ENCODE results near the gene INO80B. TPM values are rescaled to one million over a fixed set of nuclear protein-coding genes. Genes with fewer than 3 reads are reported as not detected.
A peak's percentile ranks its signal among the peaks of the same experiment; 100 is the strongest.
"Not testable (repeated sequence)": the region's sequence is repeated elsewhere in the genome, so short reads cannot be mapped to it uniquely, and the experiment has no call there.

The INO80B gene
- 20.0 and 30.8 TPM in 2 replicates for total RNA-seq
- polyA plus RNA-seq (2012), result 40.0 TPM

- peak; percentile 99 for DNase-seq (ENCODE audit: low read depth)
These were observed at the start of gene INO80B for GRCh38 chr2:74454654-74455511. Gene INO80B, plus strand, starts transcription at chr2:74455087. Its CDS starts 30 bp downstream, at chr2:74455117.

- no peak for DNase-seq (ENCODE audit: low read depth)
These were observed 48.9 kb upstream of the INO80B start for GRCh38 chr2:74406035-74406434.

GRCh38 chr2:74407682-74408081, 47.2 kb upstream of the INO80B start:
- no peak for DNase-seq (ENCODE audit: low read depth)

- no peak for DNase-seq (ENCODE audit: low read depth)
These were observed 41.7 kb upstream of the INO80B start for GRCh38 chr2:74413001-74413698.

- peak; percentile 59 for DNase-seq (ENCODE audit: low read depth)
These were observed 40.4 kb upstream of the INO80B start for GRCh38 chr2:74414441-74414840.

GRCh38 chr2:74414881-74415761, 39.8 kb upstream of the INO80B start:
- peak; percentile 50 for DNase-seq (ENCODE audit: low read depth)

GRCh38 chr2:74415762-74416395, 39.0 kb upstream of the INO80B start:
- no peak for DNase-seq (ENCODE audit: low read depth)

- no peak for DNase-seq (ENCODE audit: low read depth)
These were observed 38.1 kb upstream of the INO80B start for GRCh38 chr2:74416778-74417177.

GRCh38 chr2:74417197-74417596, 37.7 kb upstream of the INO80B start:
- DNase-seq (ENCODE audit: low read depth), result no peak

- DNase-seq (ENCODE audit: low read depth), result no peak
These were observed 37.1 kb upstream of the INO80B start for GRCh38 chr2:74417763-74418162.

- DNase-seq (ENCODE audit: low read depth), result no peak
These were observed 36.6 kb upstream of the INO80B start for GRCh38 chr2:74418312-74418711.

- DNase-seq (ENCODE audit: low read depth), result no peak
These were observed 35.5 kb upstream of the INO80B start for GRCh38 chr2:74419345-74419744.

- DNase-seq (ENCODE audit: low read depth), result no peak
These were observed 34.9 kb upstream of the INO80B start for GRCh38 chr2:74420006-74420405.

GRCh38 chr2:74420443-74421103, 34.3 kb upstream of the INO80B start:
- not testable (repeated sequence) for DNase-seq (ENCODE audit: low read depth)

- DNase-seq (ENCODE audit: low read depth), result peak; percentile 88
These were observed 33.5 kb upstream of the INO80B start, which contains the start of the genes C2orf81 and WDR54 for GRCh38 chr2:74421221-74421870. Gene C2orf81, minus strand, starts transcription at chr2:74421619. Its CDS starts 59 bp downstream, at chr2:74421560. Gene WDR54, plus strand, starts transcription at chr2:74421730. Its CDS starts 424 bp downstream, at chr2:74422154.

- no peak for DNase-seq (ENCODE audit: low read depth)
These were observed 31.4 kb upstream of the INO80B start for GRCh38 chr2:74423231-74424095.

GRCh38 chr2:74424139-74424992, 30.5 kb upstream of the INO80B start:
- peak; percentile 20 for DNase-seq (ENCODE audit: low read depth)

GRCh38 chr2:74424995-74425406, 29.9 kb upstream of the INO80B start:
- no peak for DNase-seq (ENCODE audit: low read depth)

Measured in myocyte (in vitro differentiated cells).